H9 (cell line): ENCODE data around the gene GDF3. TPM values are rescaled to one million over a fixed set of nuclear protein-coding genes. Genes with fewer than 3 reads are reported as not detected.

Experiments
- DNase-seq: peaks from one replicate; pipeline ENCODE4 v3.0.0-alpha.2; 2017
- H2AFZ ChIP-seq: one replicate; pipeline ENCODE4 v1.6.1; 2013; ENCODE audit warnings: mild to moderate bottlenecking, low read length, control low read depth, moderate library complexity
- H2AK5ac ChIP-seq: 2 replicates; pipeline ENCODE4 v1.6.1; 2013; ENCODE audit warnings: low read length, control low read depth, mixed read lengths; ENCODE audit not compliant: insufficient read length
- H2BK120ac ChIP-seq: one replicate; pipeline ENCODE4 v1.6.1; 2013; ENCODE audit warnings: low read depth, mild to moderate bottlenecking, low read length, control low read depth, inconsistent platforms; ENCODE audit not compliant: poor library complexity, severe bottlenecking
- H2BK12ac ChIP-seq: 2 replicates; pipeline ENCODE4 v1.6.1; 2013; ENCODE audit warnings: low read length, control low read depth, mixed read lengths, low read depth; ENCODE audit not compliant: insufficient read length
- H2BK15ac ChIP-seq: 2 replicates; pipeline ENCODE4 v1.6.1; 2013; ENCODE audit warnings: low read depth, low read length, control low read depth
- H2BK20ac ChIP-seq: one replicate; pipeline ENCODE4 v1.6.1; 2013; ENCODE audit warnings: low read depth, mild to moderate bottlenecking, low read length, control low read depth, inconsistent platforms; ENCODE audit not compliant: poor library complexity, severe bottlenecking
- H2BK5ac ChIP-seq: 2 replicates; pipeline ENCODE4 v1.6.1; 2013; ENCODE audit warnings: low read length, control low read depth, mixed read lengths; ENCODE audit not compliant: insufficient read length
- H3K14ac ChIP-seq: 2 replicates; pipeline ENCODE4 v1.6.1; 2013; ENCODE audit warnings: low read length, control low read depth; ENCODE audit not compliant: insufficient read depth
- H3K18ac ChIP-seq: 2 replicates; pipeline ENCODE4 v1.6.1; 2013; ENCODE audit warnings: low read depth, mild to moderate bottlenecking, mixed read lengths, low read length, control low read depth; ENCODE audit not compliant: insufficient read length
- H3K23ac ChIP-seq: 2 replicates; pipeline ENCODE4 v1.6.1; 2013; ENCODE audit warnings: low read length, control low read depth, mixed read lengths, low read depth; ENCODE audit not compliant: insufficient read length
- H3K23me2 ChIP-seq: 2 replicates; pipeline ENCODE4 v1.6.1; 2013; ENCODE audit warnings: low read depth, mild to moderate bottlenecking, mixed read lengths, low read length, control low read depth; ENCODE audit not compliant: insufficient read length, poor library complexity, severe bottlenecking
- H3K27ac ChIP-seq: 2 replicates; pipeline ENCODE4 v1.5.1; 2013; ENCODE audit warnings: low read length, control low read depth, mixed read lengths, low read depth; ENCODE audit not compliant: insufficient read length
- H3K27me3 ChIP-seq: 2 replicates; pipeline ENCODE4 v1.6.1; 2013; ENCODE audit warnings: low read length, control low read depth, inconsistent platforms; ENCODE audit not compliant: insufficient read depth
- H3K4ac ChIP-seq: 2 replicates; pipeline ENCODE4 v1.6.1; 2013; ENCODE audit warnings: low read depth, mild to moderate bottlenecking, control low read depth, inconsistent platforms, low read length, moderate library complexity
- H3K4me1 ChIP-seq: 2 replicates; pipeline ENCODE4 v1.6.1; 2013; ENCODE audit warnings: low read length, control low read depth, inconsistent platforms; ENCODE audit not compliant: insufficient read depth
- H3K4me2 ChIP-seq: 2 replicates; pipeline ENCODE4 v1.6.1; 2013; ENCODE audit warnings: low read length, control low read depth, mixed read lengths; ENCODE audit not compliant: insufficient read length, insufficient read depth
- H3K56ac ChIP-seq: 2 replicates; pipeline ENCODE4 v1.6.1; 2013; ENCODE audit warnings: low read depth, mild to moderate bottlenecking, mixed read lengths, low read length, control low read depth; ENCODE audit not compliant: insufficient read length
- H3K79me1 ChIP-seq: 2 replicates; pipeline ENCODE4 v1.6.1; 2013; ENCODE audit warnings: low read depth, mild to moderate bottlenecking, moderate library complexity, low read length, control low read depth, inconsistent platforms; ENCODE audit not compliant: insufficient read depth, poor library complexity, severe bottlenecking
- H3K79me2 ChIP-seq: 2 replicates; pipeline ENCODE4 v1.6.1; 2013; ENCODE audit warnings: low read length, control low read depth, inconsistent platforms; ENCODE audit not compliant: insufficient read depth
- H3K9ac ChIP-seq: 2 replicates; pipeline ENCODE4 v1.6.1; 2013; ENCODE audit warnings: low read length, control low read depth, mixed read lengths; ENCODE audit not compliant: insufficient read length; ENCODE audit errors: extremely low read depth
- H3K9me3 ChIP-seq: one replicate; pipeline ENCODE4 v1.6.1; 2013; ENCODE audit warnings: low read depth, low read length, inconsistent platforms; ENCODE audit not compliant: control insufficient read depth
- H3T11ph ChIP-seq: one replicate; pipeline ENCODE4 v1.6.1; 2013; ENCODE audit warnings: mild to moderate bottlenecking, low read length, control low read depth, inconsistent platforms
- H4K20me1 ChIP-seq: one replicate; pipeline ENCODE4 v1.6.1; 2013; ENCODE audit not compliant: control insufficient read depth, insufficient read length, insufficient read depth
- H4K5ac ChIP-seq: 2 replicates; pipeline ENCODE4 v1.6.1; 2013; ENCODE audit warnings: low read depth, mild to moderate bottlenecking, mixed read lengths, low read length, control low read depth; ENCODE audit not compliant: insufficient read length
- H4K8ac ChIP-seq: replicated peaks from 2 replicates; pipeline ENCODE4 v1.6.1; 2013; ENCODE audit warnings: low read length, control low read depth, mixed read lengths, low read depth; ENCODE audit not compliant: insufficient read length
- H4K91ac ChIP-seq: 2 replicates; pipeline ENCODE4 v1.6.1; 2013; ENCODE audit warnings: low read depth, mild to moderate bottlenecking, moderate library complexity, mixed read lengths, low read length, control low read depth; ENCODE audit not compliant: insufficient read length
- H3K27ac Mint-ChIP-seq, 3 experiments: 2 replicates in 2 of 3; 3 replicates in 1 of 3; pipeline ENCODE4 v1.8.0; 2020 to 2021; ENCODE audit warnings: mixed read lengths in 3 of 3, mild to moderate bottlenecking in 1 of 3, moderate library complexity in 1 of 3
- H3K27me3 Mint-ChIP-seq: 2 replicates; pipeline ENCODE4 v1.8.0; 2021; ENCODE audit warnings: low read depth, mild to moderate bottlenecking, moderate library complexity, mixed read lengths
- H3K36me3 Mint-ChIP-seq, 3 experiments: 2 replicates in 2 of 3; 3 replicates in 1 of 3; pipeline ENCODE4 v1.8.0; 2020 to 2021; ENCODE audit warnings: low read depth in 3 of 3, mixed read lengths in 3 of 3; ENCODE audit not compliant: insufficient read depth in 1 of 3
- H3K4me1 Mint-ChIP-seq, 2 experiments: 2 replicates each; pipeline ENCODE4 v1.8.0; 2020; ENCODE audit warnings: mixed read lengths in 2 of 2
- H3K4me3 Mint-ChIP-seq, 2 experiments: 2 replicates in 1 of 2; 3 replicates in 1 of 2; pipeline ENCODE4 v1.8.0; 2020 to 2021; ENCODE audit warnings: mild to moderate bottlenecking in 2 of 2, mixed read lengths in 2 of 2, moderate library complexity in 1 of 2
- H3K9me3 Mint-ChIP-seq, 2 experiments: 2 replicates in 1 of 2; 3 replicates in 1 of 2; pipeline ENCODE4 v1.8.0; 2020; ENCODE audit warnings: mild to moderate bottlenecking in 2 of 2, mixed read lengths in 2 of 2, moderate library complexity in 1 of 2
- CTCF ChIP-seq: fragments of 200-600 bp; sonication (generic); conservative IDR thresholded peaks from 3 replicates; pipeline ENCODE4 v1.8.0; 2021; ENCODE audit warnings: antibody characterized with exemption, mild to moderate bottlenecking
- WGBS: extraction: QIAGEN DNeasy Blood & Tissue Kit; methylation state at CpG from one replicate; pipeline ENCODE4 v1.1.7; 2013; ENCODE audit warnings: missing lambda C conversion rate, low lambda C conversion rate, mixed read lengths; ENCODE audit not compliant: insufficient read length; ENCODE audit errors: extremely low coverage; 5-methylcytosine and 5-hydroxymethylcytosine counted together
- total RNA-seq: library from RNA; stranded (reverse); gene quantifications from 2 replicates; pipeline ENCODE4 v1.2.1, GENCODE V29; 2021

The GDF3 gene
- total RNA-seq, 1 experiment from 2014 or later, result 9.9 TPM

- H3K4me1 Mint-ChIP-seq, result peaks cover 41 to 45% of the 10 kb centered on the region in 2 experiments
Observed at GRCh38 chr12:7645395-7646177, 50.0 kb downstream of the GDF3 start.

More at GRCh38 chr12:7645395-7646177, 50.0 kb downstream of the GDF3 start:
- Histone ChIP-seq H3K27me3 (no peaks in the 10 kb centered on the region), H3K4ac (no peak overlapping the region), H3K9me3 (no peaks in the 10 kb centered on the region), H2BK5ac (no peak overlapping the region), H2AFZ (no peak overlapping the region), H3K56ac (no peak overlapping the region), H3K9ac (no peak overlapping the region), H2BK15ac (no peak overlapping the region), H3K14ac (no peak overlapping the region), H2AK5ac (no peak overlapping the region), H3T11ph (no peak overlapping the region), H2BK20ac (no peak overlapping the region), H4K5ac (no peak overlapping the region), H3K4me1 (peaks cover 12% of the 10 kb centered on the region; the same call in 1 of the 2 replicates), H3K4me2 (no peak overlapping the region), H2BK12ac (no peak overlapping the region), H3K79me1 (no peaks in the 10 kb centered on the region), H4K91ac (no peak overlapping the region), H2BK120ac (no peak overlapping the region), H3K27ac (no peak overlapping the region), H4K20me1 (no peaks in the 10 kb centered on the region), H3K23me2 (no peaks in the 10 kb centered on the region), H3K79me2 (no peaks in the 10 kb centered on the region), H3K23ac (no peak overlapping the region), H3K18ac (no peak overlapping the region), H4K8ac (no peak overlapping the region)
- DNase-seq, result peak; percentile 47
- H3K4me3 Mint-ChIP-seq, result peak overlapping the region; percentile 12 to 27; a peak in 4 of 5 replicates
- H3K36me3 Mint-ChIP-seq, result no peaks in the 10 kb centered on the region
- H3K27me3 Mint-ChIP-seq, result no peaks in the 10 kb centered on the region; the same call in 1 of the 2 replicates
- H3K27ac Mint-ChIP-seq, result peak overlapping the region in 2 of 3 experiments; percentile 19 to 91; a peak in 3 of 7 replicates
- peak; percentile 93 for TF ChIP-seq CTCF
- H3K9me3 Mint-ChIP-seq, result no peaks in the 10 kb centered on the region
- WGBS, result no CpG with 5 or more reads among the region's 8 CpGs
